Activated CD8-positive, alpha-beta T cell treated with anti-CD3 and anti-CD28 coated beads for 36 hours (primary cell): Measurements from ENCODE around the gene IFFO2. TPM values are rescaled to one million over a fixed set of nuclear protein-coding genes. Genes with fewer than 3 reads are reported as not detected.

Source experiments
- ATAC-seq: fragments of 200-7000 bp; cut with Tn5 transposase; one replicate; pipeline ENCODE4 v1.10.0; 2021; ENCODE audit warnings: mild to moderate bottlenecking, moderate library complexity
- CTCF ChIA-PET: fragments of 350-600 bp; sonication (Branson Sonifier 250); formaldehyde crosslinking; loops from one replicate; lab custom pipeline; 2021; ENCODE audit warnings: antibody characterized with exemption; lab: Charles Lee
- POLR2A ChIA-PET: fragments of 350-600 bp; sonication (Branson Sonifier 250); formaldehyde crosslinking; loops from one replicate; lab custom pipeline; 2021; ENCODE audit warnings: antibody characterized with exemption; lab: Charles Lee
- DNase-seq: peaks from one replicate; pipeline ENCODE4 v3.0.0-alpha.2; 2020
- H3K27ac Mint-ChIP-seq: one replicate; pipeline ENCODE4 v1.8.0; 2021; ENCODE audit warnings: mild to moderate bottlenecking, mixed read lengths
- H3K27me3 Mint-ChIP-seq: one replicate; pipeline ENCODE4 v1.8.0; 2021; ENCODE audit warnings: mixed read lengths
- H3K36me3 Mint-ChIP-seq: one replicate; pipeline ENCODE4 v1.8.0; 2021; ENCODE audit warnings: low read depth, mixed read lengths
- H3K4me1 Mint-ChIP-seq: one replicate; pipeline ENCODE4 v1.8.0; 2021; ENCODE audit warnings: low read depth, mixed read lengths
- H3K4me3 Mint-ChIP-seq: one replicate; pipeline ENCODE4 v1.8.0; 2021; ENCODE audit warnings: mild to moderate bottlenecking, moderate library complexity, mixed read lengths
- H3K9me3 Mint-ChIP-seq: one replicate; pipeline ENCODE4 v1.8.0; 2021; ENCODE audit warnings: mixed read lengths
- CTCF ChIP-seq: fragments of 200-600 bp; IDR thresholded peaks from one replicate; pipeline ENCODE4 v1.8.0; 2022; ENCODE audit warnings: antibody characterized with exemption, mild to moderate bottlenecking
- intact Hi-C: fragments of 100-400 bp; cut with micrococcal nuclease; formaldehyde crosslinking; loops from one replicate; pipeline ENCODE4 v1.10.0; 2022
- total RNA-seq, 2 experiments: library from RNA; stranded (reverse); gene quantifications; one replicate each; pipeline ENCODE4 v1.2.3, GENCODE V29; 2021

Gene IFFO2
- total RNA-seq = 10 to 100 TPM; 23.7 to 26.4 TPM

GRCh38 chr1:18956193-18957135 lies at the start of gene IFFO2:
Gene IFFO2 (minus strand): TSS chr1:18956676. CDS start chr1:18956332, 344 bp downstream.
- ATAC-seq (peak; percentile 88), DNase-seq (peak; percentile 98)
- H3K27me3 Mint-ChIP-seq = no peaks in the 10 kb centered on the region
- H3K9me3 Mint-ChIP-seq = no peaks in the 10 kb centered on the region
- no peak for TF ChIP-seq CTCF
- ChIA-PET CTCF (interaction anchor here (0.7 to 4.0 kb wide), 8 partner anchors 12 to 72 kb away, joined by 3 to 17 read pairs (median 6); no protein-coding TSS in a partner anchor), POLR2A (interaction anchor here (0.9 to 9.3 kb wide), 7 partner anchors 8 to 299 kb away, joined by 3 to 139 read pairs (median 4); no protein-coding TSS in a partner anchor)
- peaks cover 56% of the 10 kb centered on the region for H3K4me1 Mint-ChIP-seq
- peaks cover 10% of the 10 kb centered on the region for H3K36me3 Mint-ChIP-seq
- intact Hi-C loops = no loop called here
- H3K4me3 Mint-ChIP-seq = peak within 1 kb of the TSS; percentile 82
- H3K27ac Mint-ChIP-seq = peak within 1 kb of the TSS; percentile 85

GRCh38 chr1:19006000-19006399 lies 49.5 kb upstream of the IFFO2 start:
- H3K9me3 Mint-ChIP-seq = peaks cover 9% of the 10 kb centered on the region
- H3K4me3 Mint-ChIP-seq = no peak overlapping the region
- ATAC-seq (no peak), DNase-seq (no peak)
- H3K4me1 Mint-ChIP-seq = peaks cover 43% of the 10 kb centered on the region
- H3K36me3 Mint-ChIP-seq = peaks cover 7% of the 10 kb centered on the region
- peaks cover 3% of the 10 kb centered on the region for H3K27me3 Mint-ChIP-seq
- TF ChIP-seq CTCF = no peak
- ChIA-PET CTCF (no interaction called here), POLR2A (no interaction called here)
- no peak overlapping the region for H3K27ac Mint-ChIP-seq
- intact Hi-C loops = no loop called here

GRCh38 chr1:19003371-19004290 lies 47.2 kb upstream of the IFFO2 start:
- no peak for TF ChIP-seq CTCF
- H3K4me3 Mint-ChIP-seq = no peak overlapping the region
- peak overlapping the region; percentile 71 for H3K27ac Mint-ChIP-seq
- H3K4me1 Mint-ChIP-seq = peaks cover 28% of the 10 kb centered on the region
- ATAC-seq (peak; percentile 82), DNase-seq (peak; percentile 33)
- peaks cover 11% of the 10 kb centered on the region for H3K36me3 Mint-ChIP-seq
- peaks cover 3% of the 10 kb centered on the region for H3K27me3 Mint-ChIP-seq
- POLR2A ChIA-PET = no interaction called here
- peaks cover 22% of the 10 kb centered on the region for H3K9me3 Mint-ChIP-seq
- CTCF ChIA-PET = interaction anchor here (1.6 kb wide), 1 partner anchor 90 kb away, joined by 3 read pairs; no protein-coding TSS in a partner anchor
- intact Hi-C loops = no loop called here

GRCh38 chr1:19000065-19000464 lies 43.6 kb upstream of the IFFO2 start:
- peaks cover 33% of the 10 kb centered on the region for H3K4me1 Mint-ChIP-seq
- no peak for TF ChIP-seq CTCF
- peaks cover 22% of the 10 kb centered on the region for H3K9me3 Mint-ChIP-seq
- H3K27ac Mint-ChIP-seq = no peak overlapping the region
- ChIA-PET CTCF (interaction anchor here (1.6 to 2.6 kb wide), 2 partner anchors 88 to 92 kb away, joined by 3 to 10 read pairs; no protein-coding TSS in a partner anchor), POLR2A (interaction anchor here (1.0 to 1.6 kb wide), 2 partner anchors 10 to 70 kb away, joined by 4 read pairs; no protein-coding TSS in a partner anchor)
- no peaks in the 10 kb centered on the region for H3K27me3 Mint-ChIP-seq
- no peak for ATAC-seq
- intact Hi-C loops = no loop called here
- peaks cover 11% of the 10 kb centered on the region for H3K36me3 Mint-ChIP-seq
- no peak for DNase-seq
- H3K4me3 Mint-ChIP-seq = no peak overlapping the region
